ENCODE data around the gene CHCHD3.

DNA sequence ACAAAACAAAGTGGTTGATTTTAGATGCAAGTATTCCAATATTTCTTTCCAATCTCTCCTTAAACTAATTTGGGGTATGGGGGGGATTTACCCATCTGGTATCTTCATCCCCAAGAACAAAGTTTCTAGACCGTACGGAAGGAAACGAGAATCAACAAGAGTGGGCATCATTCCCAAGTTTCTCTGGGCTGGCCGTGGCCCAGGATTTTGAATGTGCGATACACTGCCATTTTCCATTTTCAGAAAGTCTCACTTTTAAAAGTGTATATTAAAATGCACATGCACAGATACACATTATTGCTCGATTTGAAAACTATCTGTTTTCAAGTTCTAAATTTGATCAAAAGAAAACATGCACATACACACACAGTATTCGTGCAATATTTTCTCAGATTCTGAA, 234.5 kb downstream of the CHCHD3 start:
- TF ChIP-seq, protein P1, sequence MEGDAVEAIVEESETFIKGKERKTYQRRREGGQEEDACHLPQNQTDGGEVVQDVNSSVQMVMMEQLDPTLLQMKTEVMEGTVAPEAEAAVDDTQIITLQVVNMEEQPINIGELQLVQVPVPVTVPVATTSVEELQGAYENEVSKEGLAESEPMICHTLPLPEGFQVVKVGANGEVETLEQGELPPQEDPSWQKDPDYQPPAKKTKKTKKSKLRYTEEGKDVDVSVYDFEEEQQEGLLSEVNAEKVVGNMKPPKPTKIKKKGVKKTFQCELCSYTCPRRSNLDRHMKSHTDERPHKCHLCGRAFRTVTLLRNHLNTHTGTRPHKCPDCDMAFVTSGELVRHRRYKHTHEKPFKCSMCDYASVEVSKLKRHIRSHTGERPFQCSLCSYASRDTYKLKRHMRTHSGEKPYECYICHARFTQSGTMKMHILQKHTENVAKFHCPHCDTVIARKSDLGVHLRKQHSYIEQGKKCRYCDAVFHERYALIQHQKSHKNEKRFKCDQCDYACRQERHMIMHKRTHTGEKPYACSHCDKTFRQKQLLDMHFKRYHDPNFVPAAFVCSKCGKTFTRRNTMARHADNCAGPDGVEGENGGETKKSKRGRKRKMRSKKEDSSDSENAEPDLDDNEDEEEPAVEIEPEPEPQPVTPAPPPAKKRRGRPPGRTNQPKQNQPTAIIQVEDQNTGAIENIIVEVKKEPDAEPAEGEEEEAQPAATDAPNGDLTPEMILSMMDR (IDR thresholded peaks at IDR 0.05): no peak
- no peak for TF ChIP-seq POLR2A (IDR thresholded peaks at IDR 0.05)

Measured in lower leg skin (tissue), 3 donors.